Neural cell (in vitro differentiated cells): ENCODE measurements around the gene MTCH1. TPM values are rescaled to one million over a fixed set of nuclear protein-coding genes. Genes with fewer than 3 reads are reported as not detected.

Experiments
- H2AFZ ChIP-seq: fragments of 200-600, 300-800 bp; sonication (generic), shearing (Covaris generic); 2 replicates; pipeline ENCODE4 v1.6.0; 2014; ENCODE audit warnings: low read depth, mild to moderate bottlenecking, antibody characterized with exemption, low read length, moderate library complexity
- H3F3A ChIP-seq: fragments of 200-600 bp; shearing (Covaris generic); 2 replicates; pipeline ENCODE4 v1.6.1; 2016; ENCODE audit warnings: mild to moderate bottlenecking, moderate library complexity, mixed read lengths, antibody characterized with exemption, low read length; ENCODE audit not compliant: insufficient read depth, poor library complexity, severe bottlenecking
- H3K27ac ChIP-seq: fragments of 200-600, 300-800 bp; sonication (generic), shearing (Covaris generic); 2 replicates; pipeline ENCODE4 v1.5.1; 2014; ENCODE audit warnings: mild to moderate bottlenecking, low read length, moderate library complexity
- H3K27me3 ChIP-seq: fragments of 300-800, 200-600 bp; sonication (generic), shearing (Covaris generic); 2 replicates; pipeline ENCODE4 v1.6.0; 2014; ENCODE audit warnings: mild to moderate bottlenecking, low read depth, low read length, moderate library complexity; ENCODE audit not compliant: insufficient read depth
- H3K36me3 ChIP-seq: fragments of 300-800, 200-600 bp; sonication (generic), shearing (Covaris generic); 2 replicates; pipeline ENCODE4 v1.5.1; 2014; ENCODE audit warnings: mild to moderate bottlenecking, antibody characterized with exemption, low read length, moderate library complexity; ENCODE audit not compliant: insufficient read depth
- H3K4me2 ChIP-seq: fragments of 300-800, 200-600 bp; sonication (generic), shearing (Covaris generic); 2 replicates; pipeline ENCODE4 v1.6.0; 2014; ENCODE audit warnings: mild to moderate bottlenecking, low read length
- H3K4me3 ChIP-seq: fragments of 300-800, 200-600 bp; sonication (generic), shearing (Covaris generic); 2 replicates; pipeline ENCODE4 v1.5.1; 2014; ENCODE audit warnings: mild to moderate bottlenecking, low read length, moderate library complexity
- H3K79me2 ChIP-seq: fragments of 200-600 bp; shearing (Covaris generic); replicated peaks from 2 replicates; pipeline ENCODE4 v1.6.0; 2014; ENCODE audit warnings: mild to moderate bottlenecking, low read length, moderate library complexity; ENCODE audit not compliant: insufficient read depth
- H3K9ac ChIP-seq: fragments of 300-800, 200-600 bp; sonication (generic), shearing (Covaris generic); 2 replicates; pipeline ENCODE4 v1.6.1; 2016; ENCODE audit warnings: mild to moderate bottlenecking, low read length, mixed read lengths
- H3K9me2 ChIP-seq: fragments of 200-600 bp; shearing (Covaris generic); 2 replicates; pipeline ENCODE4 v1.6.1; 2016; ENCODE audit warnings: mild to moderate bottlenecking, low read length, mixed read lengths; ENCODE audit not compliant: insufficient read depth
- H3K9me3 ChIP-seq: fragments of 200-600, 300-800 bp; sonication (generic), shearing (Covaris generic); 2 replicates; pipeline ENCODE4 v1.6.1; 2016; ENCODE audit warnings: mild to moderate bottlenecking, mixed run types, low read length, moderate library complexity, mixed read lengths
- H4K20me1 ChIP-seq: fragments of 200-600 bp; shearing (Covaris generic); 2 replicates; pipeline ENCODE4 v1.6.1; 2016; ENCODE audit warnings: mild to moderate bottlenecking, mixed run types; ENCODE audit not compliant: insufficient read depth
- CTCF ChIP-seq: fragments of 450-650 bp; IDR thresholded peaks from 2 replicates; pipeline ENCODE4 v1.5.1; 2014; ENCODE audit warnings: antibody characterized with exemption, mild to moderate bottlenecking, moderate library complexity; ENCODE audit not compliant: poor library complexity, severe bottlenecking
- EP300 ChIP-seq: fragments of 450-650 bp; conservative IDR thresholded peaks from 2 replicates; pipeline ENCODE4 v1.6.1; 2014; ENCODE audit warnings: antibody characterized with exemption, mild to moderate bottlenecking, moderate library complexity; ENCODE audit not compliant: poor library complexity, severe bottlenecking
- EZH2 ChIP-seq: fragments of 200-600, 300-800 bp; shearing (Covaris generic), sonication (generic); IDR thresholded peaks from 2 replicates; pipeline ENCODE4 v1.6.1; 2014; ENCODE audit warnings: antibody characterized with exemption, low read length, borderline replicate concordance, mild to moderate bottlenecking; ENCODE audit not compliant: insufficient read depth, poor library complexity, severe bottlenecking
- MXI1 ChIP-seq: fragments of 450-650 bp; conservative IDR thresholded peaks from 2 replicates; pipeline ENCODE4 v1.6.1; 2014; ENCODE audit warnings: antibody characterized with exemption, mild to moderate bottlenecking; ENCODE audit not compliant: poor library complexity, severe bottlenecking
- POLR2AphosphoS5 ChIP-seq: IDR thresholded peaks from 2 replicates; pipeline ENCODE4 v1.6.1; 2012
- RAD21 ChIP-seq: fragments of 450-650 bp; conservative IDR thresholded peaks from 2 replicates; pipeline ENCODE4 v1.6.1; 2014; ENCODE audit warnings: antibody characterized with exemption, mild to moderate bottlenecking, moderate library complexity
- REST ChIP-seq: IDR thresholded peaks from 2 replicates; pipeline ENCODE4 v1.6.1; 2012; ENCODE audit warnings: borderline replicate concordance
- SMC3 ChIP-seq: fragments of 450-650 bp; conservative IDR thresholded peaks from 2 replicates; pipeline ENCODE4 v1.6.1; 2014; ENCODE audit warnings: antibody characterized with exemption, mild to moderate bottlenecking, moderate library complexity; ENCODE audit not compliant: poor library complexity
- TAF1 ChIP-seq: IDR thresholded peaks from 2 replicates; pipeline ENCODE4 v1.6.1; 2012; ENCODE audit warnings: low read depth
- polyA plus RNA-seq: library from polyadenylated mRNA; depleted of rRNA; stranded (reverse); fragments of >200 nt; gene quantifications from 2 replicates; pipeline ENCODE4 v1.2.3, GENCODE V29; 2014

MTCH1 gene
- polyA plus RNA-seq, 1 donor from 2014 or later = 217 TPM

GRCh38 chr6:36933519-36933918, 52.5 kb downstream of the MTCH1 start:
- H3K4me3 ChIP-seq = no peak overlapping the region
- H3F3A ChIP-seq = no peaks in the 10 kb centered on the region
- H3K36me3 ChIP-seq = no peaks in the 10 kb centered on the region
- H4K20me1 ChIP-seq = no peaks in the 10 kb centered on the region
- no peaks in the 10 kb centered on the region for H3K9me2 ChIP-seq
- no peak overlapping the region for H3K9ac ChIP-seq
- H3K9me3 ChIP-seq = no peaks in the 10 kb centered on the region
- no peak overlapping the region for H3K4me2 ChIP-seq
- H3K27ac ChIP-seq = peak overlapping the region; percentile 2
- H3K27me3 ChIP-seq = no peaks in the 10 kb centered on the region
- no peak overlapping the region for H2AFZ ChIP-seq
- TF ChIP-seq CTCF = no peak
- no peak for TF ChIP-seq POLR2AphosphoS5
- TF ChIP-seq EP300 = no peak
- TF ChIP-seq RAD21 = no peak
- no peak for TF ChIP-seq TAF1
- TF ChIP-seq EZH2 = no peak
- no peak for TF ChIP-seq SMC3
- no peak for TF ChIP-seq MXI1
- no peak for TF ChIP-seq REST
- no peaks in the 10 kb centered on the region for H3K79me2 ChIP-seq

- TF ChIP-seq REST (no peak), POLR2AphosphoS5 (no peak), SMC3 (no peak), EZH2 (no peak), CTCF (no peak), EP300 (no peak), MXI1 (no peak), RAD21 (no peak), TAF1 (no peak)
- Histone ChIP-seq H2AFZ (no peak overlapping the region), H3K27me3 (no peaks in the 10 kb centered on the region), H3K36me3 (no peaks in the 10 kb centered on the region), H3K9ac (no peak overlapping the region), H3K4me2 (no peak overlapping the region), H3K79me2 (no peaks in the 10 kb centered on the region), H3K4me3 (no peak overlapping the region), H3F3A (no peaks in the 10 kb centered on the region), H3K27ac (peak overlapping the region; percentile 2), H4K20me1 (no peaks in the 10 kb centered on the region), H3K9me3 (no peaks in the 10 kb centered on the region), H3K9me2 (no peaks in the 10 kb centered on the region)
Observed at GRCh38 chr6:36933102-36933501, 52.9 kb downstream of the MTCH1 start.
